Parietal lobe (tissue), 2 donors: ENCODE data around the gene ANGPTL4. TPM values are rescaled to one million over a fixed set of nuclear protein-coding genes. Genes with fewer than 3 reads are reported as not detected.

Experiments used
- small RNA-seq: library from RNA; depleted of rRNA; stranded (forward); fragments of <200 nt; gene quantifications from one replicate; pipeline ENCODE3, GENCODE V24; 2014; ENCODE audit warnings: low replicate concordance
- total RNA-seq: library from RNA; depleted of rRNA; stranded (reverse); fragments of >200 nt; gene quantifications from one replicate; pipeline ENCODE4 v1.2.3, GENCODE V29; 2014

Gene ANGPTL4, protein sequence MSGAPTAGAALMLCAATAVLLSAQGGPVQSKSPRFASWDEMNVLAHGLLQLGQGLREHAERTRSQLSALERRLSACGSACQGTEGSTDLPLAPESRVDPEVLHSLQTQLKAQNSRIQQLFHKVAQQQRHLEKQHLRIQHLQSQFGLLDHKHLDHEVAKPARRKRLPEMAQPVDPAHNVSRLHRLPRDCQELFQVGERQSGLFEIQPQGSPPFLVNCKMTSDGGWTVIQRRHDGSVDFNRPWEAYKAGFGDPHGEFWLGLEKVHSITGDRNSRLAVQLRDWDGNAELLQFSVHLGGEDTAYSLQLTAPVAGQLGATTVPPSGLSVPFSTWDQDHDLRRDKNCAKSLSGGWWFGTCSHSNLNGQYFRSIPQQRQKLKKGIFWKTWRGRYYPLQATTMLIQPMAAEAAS
- 0.63 TPM for total RNA-seq

GRCh38 chr19:8363803-8364771 is at the start of gene ANGPTL4:
TSS of gene ANGPTL4 (plus strand) at chr19:8364155. CDS start at chr19:8364322, 167 bp downstream.

DNA sequence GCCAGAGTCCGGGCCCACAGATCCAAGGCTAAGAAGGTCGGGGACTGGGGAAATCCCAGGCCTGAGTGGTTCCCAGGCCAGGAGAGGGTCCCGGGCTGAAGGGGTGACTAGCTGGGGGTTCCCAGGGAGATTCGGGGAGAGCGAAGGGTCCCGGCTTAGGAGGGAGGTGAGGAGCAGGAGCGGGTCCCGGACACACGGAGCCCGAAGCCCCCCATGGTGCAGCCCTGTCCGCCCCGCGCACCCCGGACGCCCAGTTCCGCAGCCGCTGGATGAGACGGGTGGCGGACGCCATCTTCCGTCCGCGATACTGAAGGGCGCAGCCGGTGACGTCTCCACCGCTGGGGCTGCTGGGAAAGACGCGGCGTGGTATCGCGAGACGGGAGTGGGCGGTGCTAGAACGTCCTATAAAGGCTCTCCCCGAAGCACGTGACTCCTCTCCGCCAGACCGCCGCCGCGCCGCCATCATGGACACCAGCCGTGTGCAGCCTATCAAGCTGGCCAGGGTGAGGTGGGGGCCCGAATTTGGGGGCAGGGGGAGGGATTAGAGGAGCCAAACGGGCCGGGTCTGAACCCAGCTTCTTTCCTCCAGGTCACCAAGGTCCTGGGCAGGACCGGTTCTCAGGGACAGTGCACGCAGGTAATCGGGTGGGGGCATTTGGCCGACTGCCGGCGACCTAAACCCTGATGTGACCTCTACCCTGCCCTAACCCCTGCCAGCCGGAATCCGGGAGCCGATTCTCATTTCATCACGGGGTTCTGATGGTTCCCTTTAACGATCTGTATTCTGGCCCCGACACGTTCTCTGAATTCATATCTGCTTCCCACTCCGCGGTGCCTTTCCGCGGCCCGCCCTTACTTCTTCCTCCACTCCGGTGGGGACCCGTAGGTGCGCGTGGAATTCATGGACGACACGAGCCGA is 42.6 kb upstream of the ANGPTL4 start, which contains the start of the genes NDUFA7 and RPS28:
NDUFA7 (minus strand) TSS at position 309 of the 919 bp plus-strand sequence; CDS start at position 292, 17 bp downstream.
RPS28 (plus strand) TSS at position 430 of the 919 bp plus-strand sequence; CDS start at position 465, 35 bp downstream.

GRCh38 chr19:8342684-8343482 is 21.1 kb upstream of the ANGPTL4 start, which contains the start of gene KANK3:
TSS of gene KANK3 (minus strand) at chr19:8343262. CDS start at chr19:8337828, 5,434 bp downstream.

GRCh38 chr19:8389891-8390616 is 26.1 kb downstream of the ANGPTL4 start, which contains the start of gene RAB11B:
TSS of gene RAB11B (plus strand) at chr19:8390360. CDS start at chr19:8390417, 57 bp downstream.

DNA sequence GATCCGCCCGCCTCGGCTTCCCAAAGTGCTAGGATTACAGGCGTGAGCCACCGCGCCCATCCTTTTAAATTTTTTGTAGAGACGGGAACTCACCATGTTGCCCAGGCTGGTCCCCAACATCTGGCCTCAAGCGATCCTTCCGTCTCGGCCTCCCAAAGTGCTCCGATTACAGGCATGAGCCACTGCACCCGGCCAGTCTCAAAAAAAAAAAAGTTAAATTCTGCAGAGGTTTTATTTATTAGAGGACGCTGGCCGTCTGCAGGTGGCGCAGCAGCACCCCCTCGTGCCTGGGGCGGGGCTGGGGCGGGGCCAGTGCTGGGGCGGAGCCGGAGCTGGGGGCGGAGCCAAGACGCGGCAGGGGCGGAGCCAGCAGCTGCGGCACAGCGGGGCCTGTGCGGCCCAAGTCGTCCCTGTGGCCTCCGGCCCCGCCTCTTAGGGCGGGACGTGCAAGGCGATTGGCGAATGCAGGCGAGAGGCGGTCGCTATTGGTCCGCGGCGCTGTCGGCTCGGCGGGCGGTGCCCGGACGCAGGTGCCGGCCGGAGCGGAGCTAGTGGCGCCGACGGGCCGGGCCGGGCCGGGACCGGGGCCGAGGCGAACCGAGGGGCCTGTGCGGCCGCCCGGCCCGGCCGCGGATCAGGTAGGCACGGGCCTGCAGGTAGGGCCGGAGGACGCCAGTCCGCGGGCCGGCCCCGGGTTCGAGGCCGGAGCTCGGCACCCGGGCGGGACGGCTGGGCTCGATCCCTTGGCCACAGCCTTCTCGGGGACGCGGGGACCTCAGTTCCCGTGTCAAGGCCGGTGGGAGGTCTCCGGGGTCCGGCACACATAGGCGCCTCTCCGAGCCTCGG is 49.1 kb downstream of the ANGPTL4 start, which contains the start of gene MARCHF2:
MARCHF2 (plus strand) TSS at position 523 of the 846 bp plus-strand sequence. CDS start 8,536 bp downstream, outside the sequence.

Small RNAs within 50 kb of the gene (small RNA-seq; reads per million reads assigned to genes)
- not detected for gene MIR4999

Other genes starting within 250 kb of the ANGPTL4 start
- gene FBN3, start 214.6 kb upstream of the ANGPTL4 start, total RNA-seq: 75.1 TPM
- gene CERS4, start 154.8 kb upstream of the ANGPTL4 start, total RNA-seq: 66.0 TPM
- gene CD320, start 55.8 kb upstream of the ANGPTL4 start, total RNA-seq: 16.9 TPM
- gene NDUFA7, start 42.8 kb upstream of the ANGPTL4 start, total RNA-seq: 5.9 TPM
- 189 TPM for gene RPS28, start 42.7 kb upstream of the ANGPTL4 start, total RNA-seq
- 3.8 TPM for gene KANK3, start 20.9 kb upstream of the ANGPTL4 start, total RNA-seq
- gene RAB11B, start 26.2 kb downstream of the ANGPTL4 start, total RNA-seq: 170 TPM
- gene MARCHF2, start 49.1 kb downstream of the ANGPTL4 start, total RNA-seq: 37.9 TPM
- gene HNRNPM, start 80.8 kb downstream of the ANGPTL4 start, total RNA-seq: 121 TPM
- gene PRAM1, start 138.5 kb downstream of the ANGPTL4 start, total RNA-seq: not detected
- gene ZNF414, start 150.0 kb downstream of the ANGPTL4 start, total RNA-seq: 6.6 TPM
- 1.6 TPM for gene MYO1F, start 213.3 kb downstream of the ANGPTL4 start, total RNA-seq
- gene ADAMTS10, start 246.6 kb downstream of the ANGPTL4 start, total RNA-seq: 145 TPM